ENCODE measurements around the gene RGPD4.

The RGPD4 gene

DNA sequence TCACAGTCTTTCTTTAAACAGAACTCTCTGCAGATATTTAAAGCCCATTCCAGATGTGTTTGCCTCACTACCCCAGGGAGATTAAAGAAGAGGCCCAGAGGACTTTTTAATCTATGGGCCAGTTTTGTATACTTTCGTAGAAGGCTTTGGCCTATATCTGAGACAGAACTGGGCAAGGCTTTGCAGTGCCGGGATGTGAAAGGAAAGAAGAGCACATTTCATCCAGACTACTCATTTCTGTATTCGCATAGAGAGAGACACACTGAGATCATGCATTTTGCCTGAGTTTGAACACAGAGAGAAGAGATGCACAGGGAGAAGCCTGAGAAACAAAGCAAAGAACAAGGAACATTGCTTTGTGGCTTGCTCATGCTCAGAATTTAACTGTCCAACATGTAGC, 104.7 kb downstream of the RGPD4 start:
- DNase-seq = no peak

DNA sequence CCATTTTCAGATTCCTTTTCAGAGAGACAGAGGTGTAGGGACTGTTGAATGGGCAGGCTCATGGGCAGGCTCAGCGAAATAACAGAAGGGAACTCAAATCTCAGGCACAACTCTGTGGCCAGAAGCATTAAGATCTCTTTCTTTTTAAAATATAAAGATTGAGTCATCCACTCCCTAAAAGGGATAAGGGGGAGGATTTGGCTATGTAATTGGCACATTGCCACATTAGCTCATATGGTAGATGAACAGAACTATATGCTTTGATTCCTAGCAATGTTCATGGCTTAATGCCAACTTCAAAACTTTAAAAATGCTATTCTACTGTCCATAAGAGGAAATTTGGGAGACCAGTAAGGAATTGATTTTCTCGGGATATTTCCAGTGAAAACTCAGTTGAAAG, 105.8 kb downstream of the RGPD4 start:
- DNase-seq = no peak

- no peak for DNase-seq
These were observed 106.3 kb downstream of the RGPD4 start for GRCh38 chr2:107932979-107933378.

- DNase-seq = no peak
These were observed 110.0 kb downstream of the RGPD4 start for GRCh38 chr2:107936433-107937359.

Measured in activated CD4-positive, alpha-beta T cell treated with anti-CD3 and anti-CD28 coated beads, Interleukin-2, amount 50 U/mL, for 4 hours (primary cell).